Activated T-cell treated with anti-CD3 and anti-CD28 coated beads for 24 hours (primary cell): Measurements from ENCODE around the gene ITGA7.
"Not testable (repeated sequence)": the region's sequence is repeated elsewhere in the genome, so short reads cannot be mapped to it uniquely, and the experiment has no call there.

Experiments used
- DNase-seq: peaks from one replicate; pipeline ENCODE4 v3.0.0-alpha.2; 2020; ENCODE audit warnings: low read depth

ITGA7 gene

GRCh38 chr12:55676707-55677106 lies 31.0 kb downstream of the ITGA7 start:
- no peak for DNase-seq

DNA sequence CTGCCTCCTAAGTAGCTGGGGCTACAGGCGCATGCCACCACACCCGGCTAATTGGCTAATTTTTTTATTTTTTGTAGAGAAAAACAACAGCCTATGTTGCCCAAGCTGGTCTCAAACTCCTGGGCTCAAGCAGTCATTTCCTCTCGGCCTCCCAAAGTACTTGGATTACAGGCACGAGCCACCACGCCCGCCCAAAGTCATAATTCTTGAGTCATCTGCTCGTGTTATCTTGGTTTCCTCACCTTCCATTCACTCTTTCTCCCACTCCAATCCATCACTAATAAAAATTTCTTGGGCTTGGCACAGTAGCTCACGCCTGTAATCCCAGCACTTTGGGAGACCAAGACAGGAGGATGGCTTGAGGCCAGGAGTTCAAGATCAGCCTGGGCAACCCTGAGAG lies 32.0 kb downstream of the ITGA7 start:
- no peak for DNase-seq

GRCh38 chr12:55673638-55674037 lies 34.1 kb downstream of the ITGA7 start:
- no peak for DNase-seq

GRCh38 chr12:55671746-55672145 lies 36.0 kb downstream of the ITGA7 start:
- DNase-seq, result no peak

DNA sequence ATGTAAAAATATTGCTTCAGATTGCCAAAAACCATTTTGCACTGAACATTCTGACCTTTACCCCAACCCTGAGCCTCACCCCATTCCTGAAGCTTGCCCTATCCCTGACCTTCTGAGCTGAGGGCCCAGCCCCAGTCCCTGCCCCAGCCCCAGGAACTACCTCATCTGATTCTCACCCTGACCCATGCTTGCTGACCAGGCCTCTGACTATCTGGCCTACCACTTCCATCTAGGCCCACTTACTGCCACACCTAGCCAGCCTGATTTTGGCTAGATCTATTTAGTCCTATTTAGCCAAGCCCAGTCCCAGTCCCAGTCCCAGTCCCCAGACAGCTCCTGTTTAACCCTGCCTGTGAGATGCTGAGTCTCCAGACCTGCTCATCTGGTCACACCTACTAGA lies 37.4 kb downstream of the ITGA7 start:
- no peak for DNase-seq

DNA sequence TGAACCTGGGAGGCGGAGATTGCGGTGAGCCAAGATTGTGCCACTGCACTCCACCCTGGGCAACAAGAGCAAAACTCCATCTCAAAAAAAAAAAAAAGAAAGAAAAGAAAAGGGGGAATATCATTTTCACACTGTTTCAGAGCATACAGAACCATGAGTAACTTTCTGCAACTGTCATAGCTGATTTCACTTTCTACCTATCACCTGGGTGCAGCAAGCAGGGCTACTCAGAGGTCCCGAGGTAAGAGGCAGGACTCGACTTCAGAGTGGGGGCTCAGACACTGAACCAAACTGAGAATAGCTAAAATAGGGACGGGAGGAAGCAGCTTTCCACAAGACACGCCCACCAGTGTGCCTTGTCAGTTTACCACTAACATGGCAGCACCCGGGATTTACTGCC lies 41.2 kb downstream of the ITGA7 start:
- DNase-seq, result no peak

DNA sequence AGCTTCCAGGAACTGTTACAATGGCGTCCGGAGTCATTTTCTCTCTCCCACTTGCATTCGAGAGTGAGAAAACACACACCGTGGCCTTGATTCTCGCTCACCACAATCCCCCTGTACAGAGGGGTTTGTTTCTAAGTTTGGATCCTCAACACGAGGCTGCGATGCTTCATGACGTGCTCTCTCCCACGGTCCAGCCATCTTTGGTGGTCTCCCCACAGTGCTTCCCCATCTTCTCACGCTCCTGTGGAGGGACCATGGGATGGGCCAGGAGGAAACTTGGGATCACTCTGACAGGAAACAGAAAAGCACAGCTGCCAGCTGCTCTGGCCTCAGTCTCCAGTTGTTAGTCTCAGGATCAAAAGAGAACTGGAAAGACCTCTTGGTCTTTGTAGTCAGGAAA lies 42.9 kb downstream of the ITGA7 start:
- no peak for DNase-seq

DNA sequence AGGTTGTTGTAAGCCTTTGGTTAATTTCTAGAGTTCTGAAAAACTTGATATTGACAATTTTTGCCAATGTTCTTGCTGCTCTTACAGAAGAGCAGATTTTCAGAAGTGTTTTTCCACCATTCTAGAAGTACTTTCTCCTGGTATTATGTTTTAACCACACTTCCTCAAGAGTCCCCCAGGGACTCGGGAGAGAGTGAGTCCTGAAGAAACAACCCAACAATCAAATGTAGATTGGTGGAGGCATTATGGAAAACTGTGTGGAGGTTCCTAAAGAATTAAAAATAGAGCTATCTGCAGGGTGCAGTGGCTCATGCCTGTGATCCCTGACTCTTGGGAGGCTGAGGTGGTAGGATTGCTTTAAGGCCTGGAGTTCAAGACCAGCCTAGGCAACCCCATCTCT lies 44.3 kb downstream of the ITGA7 start:
- no peak for DNase-seq

GRCh38 chr12:55659486-55660385 lies 48.0 kb downstream of the ITGA7 start:
- DNase-seq, result no peak

GRCh38 chr12:55658635-55659391 lies 48.9 kb downstream of the ITGA7 start:
- DNase-seq, result no peak

DNA sequence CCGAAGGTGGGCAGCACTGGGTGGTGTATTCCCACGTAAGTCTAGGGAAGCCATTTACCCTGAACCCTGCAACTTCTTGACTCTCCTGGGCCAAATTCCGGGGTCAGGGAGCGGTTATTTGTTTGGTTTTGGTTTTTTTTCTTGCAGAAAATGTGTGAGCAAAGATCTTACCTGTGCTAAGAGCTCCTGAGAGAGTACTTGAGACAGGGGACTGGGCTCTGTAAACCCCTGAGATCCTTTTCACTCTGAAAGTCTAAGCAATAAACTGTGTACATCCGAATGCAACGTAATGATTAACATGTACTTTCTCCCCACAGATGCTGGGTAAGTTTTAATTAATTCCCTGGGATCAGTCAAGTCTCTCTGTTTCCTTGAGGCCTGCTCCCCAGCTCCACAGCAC lies 49.5 kb downstream of the ITGA7 start:
- DNase-seq, result no peak

DNA sequence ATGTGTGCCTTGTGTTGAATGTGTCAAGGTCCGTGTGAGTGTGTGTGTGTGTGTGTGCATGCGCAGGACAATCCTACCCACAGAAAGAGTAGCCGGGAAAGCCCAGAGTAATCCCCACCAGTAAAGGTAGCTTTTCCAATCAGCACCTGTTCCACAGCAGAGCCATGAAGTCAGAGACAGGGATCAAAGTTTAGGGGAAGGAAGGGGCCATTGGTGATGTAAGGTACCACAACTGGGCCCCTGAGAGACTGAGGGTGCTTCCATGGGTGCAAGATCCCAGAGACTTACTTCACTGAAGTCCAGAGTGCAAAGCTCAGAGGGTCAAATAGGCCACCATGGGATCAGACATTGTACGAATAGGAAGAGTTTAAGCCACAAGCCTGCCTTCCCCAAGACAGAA lies 50.5 kb downstream of the ITGA7 start:
- no peak for DNase-seq

- DNase-seq, result no peak
Observed at GRCh38 chr12:55654511-55655214, 53.0 kb downstream of the ITGA7 start.

DNA sequence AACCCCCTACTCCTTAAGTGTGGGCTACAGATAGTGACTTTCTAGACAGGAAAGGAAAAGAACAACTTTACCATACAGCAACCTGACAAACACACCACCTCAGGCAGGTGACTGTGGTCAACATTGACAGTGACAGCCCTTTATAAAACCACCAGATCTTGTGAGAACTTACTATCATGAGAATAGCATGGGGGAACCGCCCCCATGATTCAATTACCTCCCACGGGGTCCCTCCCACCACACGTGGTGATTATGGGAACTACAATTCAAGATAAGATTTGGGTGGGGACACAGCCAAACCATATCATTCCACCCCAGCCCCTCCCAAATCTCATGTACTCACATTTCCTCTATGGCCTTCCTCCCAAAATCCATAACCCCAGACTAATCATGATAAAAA lies 54.7 kb downstream of the ITGA7 start:
- no peak for DNase-seq

GRCh38 chr12:55652352-55652751 lies 55.4 kb downstream of the ITGA7 start:
- DNase-seq, result peak; percentile 28

DNA sequence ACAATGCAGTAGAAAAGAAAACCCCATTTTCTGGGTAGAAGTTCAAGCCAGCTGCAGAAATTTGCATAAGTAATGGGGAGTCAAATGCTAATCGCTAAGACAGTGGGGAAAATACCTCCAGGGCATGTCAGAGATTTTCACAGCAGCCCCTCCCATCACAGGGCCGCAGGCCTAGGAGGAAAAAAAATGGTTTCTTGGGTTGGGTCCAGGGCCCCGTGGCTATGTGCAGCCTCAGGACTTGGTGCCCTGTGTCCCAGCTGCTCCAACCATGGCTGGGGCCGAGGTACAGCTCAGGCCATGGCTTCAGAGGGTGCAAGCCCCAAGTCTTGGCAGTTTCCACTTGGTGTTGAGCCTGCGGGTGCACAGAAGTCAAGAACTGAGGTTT lies 56.4 kb downstream of the ITGA7 start:
- DNase-seq, result no peak

DNA sequence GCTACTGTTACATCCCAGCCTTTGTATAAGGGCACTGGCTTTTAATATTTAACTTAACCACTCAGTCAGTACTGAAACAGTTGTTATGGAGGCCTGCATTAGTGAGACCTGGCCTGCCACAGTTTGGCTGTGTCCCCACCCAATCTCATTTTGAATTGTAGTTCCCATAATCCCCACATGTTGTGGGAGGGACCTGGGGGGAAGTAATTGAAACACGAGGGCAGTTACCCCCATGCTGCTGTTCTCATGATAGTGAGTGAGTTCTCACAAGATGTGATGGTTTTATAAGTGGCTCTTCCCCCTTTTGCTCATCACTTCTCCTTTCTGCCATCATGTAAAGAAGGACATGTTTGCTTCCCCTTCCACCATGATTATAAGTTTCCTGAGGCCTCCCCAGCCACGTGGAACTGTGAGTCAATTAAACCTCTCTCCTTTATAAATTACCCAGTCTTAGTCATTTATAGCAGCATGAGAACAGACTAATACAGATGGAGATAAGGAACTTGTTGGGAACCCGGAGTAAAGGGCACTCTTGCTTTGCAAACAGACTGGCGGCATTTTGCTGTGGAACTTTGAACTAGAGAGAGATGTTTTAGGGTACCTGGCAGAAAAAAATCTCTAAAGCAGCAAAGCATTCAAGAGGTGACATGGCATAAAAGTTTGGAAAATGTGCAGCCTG lies 56.9 kb downstream of the ITGA7 start:
- not testable (repeated sequence) for DNase-seq

DNA sequence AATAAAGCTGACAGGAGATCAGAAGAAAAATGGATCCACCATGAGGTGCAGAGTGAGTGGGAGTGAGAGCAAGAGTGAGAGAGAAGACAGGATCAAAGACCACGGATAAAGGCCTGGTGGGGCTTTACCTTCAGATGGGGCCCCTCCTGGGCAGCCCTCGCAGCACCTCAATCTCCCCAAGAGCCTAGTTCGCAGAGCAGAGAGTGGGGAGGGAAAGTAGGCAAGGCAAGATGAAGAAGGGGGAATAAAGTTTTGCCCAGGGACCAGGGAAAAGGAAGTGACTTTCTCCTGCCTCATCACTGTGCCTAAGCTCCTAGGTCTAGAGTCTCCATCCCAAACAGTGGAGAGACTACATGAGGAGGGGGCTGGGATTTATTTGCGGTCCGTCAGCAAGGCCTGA lies 60.7 kb downstream of the ITGA7 start:
- no peak for DNase-seq

- DNase-seq, result no peak
Observed at GRCh38 chr12:55644591-55644990, 63.1 kb downstream of the ITGA7 start.

GRCh38 chr12:55642669-55643068 lies 65.0 kb downstream of the ITGA7 start:
- DNase-seq, result no peak

DNA sequence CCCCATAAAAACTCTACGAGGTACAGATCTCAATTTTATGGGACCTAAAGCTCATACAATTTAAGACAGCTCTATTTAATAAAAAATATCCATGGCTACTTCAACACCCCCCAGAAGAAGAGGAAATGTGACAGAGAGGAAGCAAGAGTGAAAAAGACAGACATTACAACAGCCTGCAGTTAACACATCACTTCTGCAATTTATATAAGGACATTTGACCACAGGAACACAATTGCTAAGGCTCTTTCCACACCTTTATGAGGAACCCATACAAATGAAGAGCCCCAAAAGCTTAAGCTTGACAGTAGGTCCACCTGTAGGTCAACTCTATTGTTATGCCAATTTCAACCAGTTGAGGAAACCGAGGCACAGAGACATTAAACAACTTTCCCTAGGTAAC lies 65.4 kb downstream of the ITGA7 start:
- no peak for DNase-seq

- DNase-seq, result no peak
Observed at GRCh38 chr12:55641595-55641994, 66.1 kb downstream of the ITGA7 start.
